HTERT RPE-1 (cell line): ENCODE results near the gene TMEM185B.
"Not testable (repeated sequence)": the region's sequence is repeated elsewhere in the genome, so short reads cannot be mapped to it uniquely, and the experiment has no call there.

Source experiments
- in situ Hi-C: fragments of 300-500 bp; cut with MboI; formaldehyde crosslinking; loops from 4 replicates; pipeline ENCODE4 v1.14.3; 2020; ENCODE audit warnings: low sequenced_read_pairs

TMEM185B gene

DNA sequence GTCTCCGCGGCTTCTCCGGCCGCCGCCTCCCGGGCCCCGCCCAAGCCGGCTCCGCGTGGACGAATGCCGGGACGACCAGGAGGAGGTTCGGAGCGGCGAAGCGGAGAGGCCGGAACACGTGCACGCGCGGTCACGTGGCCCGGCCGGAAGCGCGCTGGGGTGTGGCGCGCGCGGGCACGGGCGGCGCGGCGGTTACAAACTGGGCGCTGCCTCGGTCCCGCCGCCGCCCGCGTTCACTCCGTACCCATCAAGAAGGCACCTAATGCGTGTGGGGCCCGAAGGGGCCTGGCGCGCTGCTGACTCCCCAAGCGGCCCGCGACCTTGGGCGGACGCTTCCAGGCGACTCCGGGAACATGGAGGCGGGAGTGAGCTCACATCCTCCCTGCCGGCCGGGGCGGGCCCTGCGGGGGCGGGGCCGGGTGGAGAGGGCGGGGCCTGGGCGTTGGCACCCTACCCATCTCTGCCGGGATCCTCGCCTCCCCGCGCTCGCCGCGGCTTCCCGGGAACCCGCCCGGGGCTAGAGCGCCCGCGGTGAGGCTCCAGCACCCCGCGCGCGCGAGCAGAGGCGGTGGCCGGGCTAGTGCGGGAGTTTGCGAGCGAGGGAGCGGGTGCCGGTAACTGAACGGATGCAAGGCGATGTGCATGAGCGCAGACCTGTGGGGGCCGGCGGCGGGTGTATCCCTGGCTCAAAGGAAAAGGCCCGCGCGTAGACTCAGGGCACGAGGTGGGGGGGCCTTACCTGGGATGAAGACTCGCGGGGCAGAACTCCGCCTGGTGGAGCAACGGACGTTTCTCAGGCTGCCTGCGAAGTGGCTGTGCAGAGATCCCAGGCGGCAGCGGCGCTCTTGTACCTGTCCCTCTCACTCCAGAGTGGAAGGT lies at the start of gene TMEM185B:
Gene TMEM185B (minus strand): TSS at position 367 of the 879 bp plus-strand sequence. CDS start 424 bp downstream, outside the sequence.
- in situ Hi-C loops: no loop called here

DNA sequence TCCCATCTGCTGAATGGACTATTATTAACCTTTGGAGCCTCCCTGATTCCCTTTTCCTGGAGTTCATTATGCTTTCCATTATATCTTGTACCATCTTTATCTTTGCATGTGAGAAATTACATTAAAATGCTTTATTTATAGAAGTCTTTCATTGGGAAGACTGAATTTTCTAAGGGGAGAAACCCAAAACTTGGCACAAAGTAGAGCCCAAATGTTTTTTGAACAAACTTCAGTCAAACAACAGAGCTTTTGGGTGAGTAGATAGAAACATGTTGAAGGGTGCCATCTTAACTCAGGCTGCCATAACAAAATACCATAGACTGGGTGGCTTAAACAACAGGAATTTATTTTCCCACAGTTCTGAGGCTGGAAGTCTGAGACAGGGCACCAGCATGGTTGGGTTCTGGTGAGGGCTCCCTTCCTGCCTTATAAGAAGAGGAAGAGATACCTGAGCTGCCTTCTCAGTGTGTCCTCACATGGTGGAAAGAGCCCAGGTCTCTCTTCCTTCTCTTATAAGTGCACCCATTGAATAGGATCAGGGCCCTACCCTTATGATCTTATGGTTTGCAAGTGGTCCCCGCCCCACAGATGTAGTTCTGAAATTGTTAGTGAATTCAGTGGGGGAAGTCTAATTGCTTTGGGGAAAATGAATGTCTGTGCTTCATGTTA lies 48.6 kb upstream of the TMEM185B start:
- in situ Hi-C loops: no loop called here

DNA sequence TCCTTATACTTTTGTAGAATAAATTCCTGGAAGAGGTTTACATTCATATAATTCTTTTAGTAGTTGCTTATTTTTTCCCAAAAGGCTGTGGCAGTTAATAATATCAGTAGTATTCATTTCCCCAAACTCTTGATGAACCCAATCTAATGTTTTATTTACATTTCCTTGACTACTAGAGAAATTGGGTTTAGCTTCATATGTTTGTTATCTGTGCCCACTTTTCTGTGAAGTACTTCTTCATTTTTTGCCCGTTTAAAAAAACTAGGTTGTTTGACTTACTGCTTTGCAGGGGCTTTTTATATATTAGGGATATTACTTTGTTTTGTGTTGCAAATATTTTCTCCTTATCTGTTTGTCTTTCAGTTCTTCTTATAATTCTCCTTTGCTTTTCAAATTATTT lies 46.6 kb upstream of the TMEM185B start:
- in situ Hi-C loops: no loop called here

DNA sequence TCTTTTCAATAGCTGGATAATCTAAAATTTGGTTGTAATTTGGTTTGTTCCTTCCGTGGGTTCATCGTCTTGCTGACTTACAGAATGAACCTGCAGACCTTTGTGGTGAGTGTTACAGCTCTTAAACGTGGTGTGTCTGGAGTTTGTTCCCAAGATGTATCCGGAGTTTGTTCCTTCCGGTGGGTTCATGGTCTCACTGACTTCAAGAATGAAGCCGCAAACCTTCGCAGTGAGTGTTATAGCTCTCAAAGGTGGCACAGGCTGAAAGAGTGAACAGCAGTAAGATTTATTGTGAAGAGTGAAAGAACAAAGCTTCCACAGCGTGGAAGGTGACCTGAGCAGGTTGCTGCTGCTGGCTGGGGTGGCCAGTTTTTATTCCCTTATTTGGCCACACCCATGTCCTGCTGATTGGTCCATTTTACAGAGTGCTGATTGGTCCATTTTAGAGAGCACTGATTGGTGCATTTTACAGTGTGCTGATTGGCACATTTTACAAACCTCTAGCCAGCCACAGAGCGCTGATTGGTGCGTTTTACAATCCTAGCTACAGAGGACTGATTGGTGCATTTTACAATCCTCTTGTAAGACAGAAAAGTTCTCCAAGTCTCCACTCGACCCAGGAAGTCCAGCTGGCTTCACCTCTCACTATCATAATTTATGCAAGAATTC lies 46.0 kb upstream of the TMEM185B start:
- in situ Hi-C loops: no loop called here

DNA sequence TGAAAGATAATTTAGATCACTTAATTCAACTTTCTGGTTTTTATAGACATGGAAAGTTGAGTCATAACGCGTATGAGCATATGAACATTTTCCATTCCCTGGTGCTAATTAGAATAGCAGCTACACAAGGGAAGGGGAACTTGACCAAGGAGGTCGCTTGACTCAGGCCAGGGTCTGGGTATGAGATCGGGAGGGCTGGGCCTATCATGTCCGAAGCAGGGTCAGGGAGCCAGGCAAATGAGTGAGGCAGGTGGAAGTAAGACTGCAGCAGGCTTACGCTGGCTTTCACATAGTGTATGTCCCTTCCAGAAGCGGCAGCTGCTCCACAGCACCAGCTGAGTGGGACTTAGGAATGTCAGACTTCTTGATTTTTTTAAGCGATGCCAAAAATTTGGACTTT lies 44.1 kb upstream of the TMEM185B start:
- in situ Hi-C loops: no loop called here

DNA sequence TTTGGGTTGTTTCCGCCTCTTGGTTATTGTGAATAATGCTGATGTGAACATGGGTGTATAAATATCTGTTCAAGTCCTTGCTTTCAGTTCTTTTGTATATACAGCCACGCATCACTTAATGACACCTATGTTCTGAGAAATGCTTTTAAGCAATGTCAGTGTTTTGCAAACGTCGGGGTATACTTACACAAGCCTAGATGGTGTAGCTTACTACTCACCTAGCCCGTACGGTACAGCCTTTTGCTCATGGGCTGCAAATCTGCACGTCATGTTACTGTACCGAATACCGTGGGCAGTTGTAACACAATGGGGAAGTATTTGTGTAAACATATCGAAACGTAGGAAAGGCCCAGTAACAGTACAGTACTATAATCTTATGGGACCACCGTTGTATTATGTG lies 41.8 kb upstream of the TMEM185B start:
- in situ Hi-C loops: no loop called here

DNA sequence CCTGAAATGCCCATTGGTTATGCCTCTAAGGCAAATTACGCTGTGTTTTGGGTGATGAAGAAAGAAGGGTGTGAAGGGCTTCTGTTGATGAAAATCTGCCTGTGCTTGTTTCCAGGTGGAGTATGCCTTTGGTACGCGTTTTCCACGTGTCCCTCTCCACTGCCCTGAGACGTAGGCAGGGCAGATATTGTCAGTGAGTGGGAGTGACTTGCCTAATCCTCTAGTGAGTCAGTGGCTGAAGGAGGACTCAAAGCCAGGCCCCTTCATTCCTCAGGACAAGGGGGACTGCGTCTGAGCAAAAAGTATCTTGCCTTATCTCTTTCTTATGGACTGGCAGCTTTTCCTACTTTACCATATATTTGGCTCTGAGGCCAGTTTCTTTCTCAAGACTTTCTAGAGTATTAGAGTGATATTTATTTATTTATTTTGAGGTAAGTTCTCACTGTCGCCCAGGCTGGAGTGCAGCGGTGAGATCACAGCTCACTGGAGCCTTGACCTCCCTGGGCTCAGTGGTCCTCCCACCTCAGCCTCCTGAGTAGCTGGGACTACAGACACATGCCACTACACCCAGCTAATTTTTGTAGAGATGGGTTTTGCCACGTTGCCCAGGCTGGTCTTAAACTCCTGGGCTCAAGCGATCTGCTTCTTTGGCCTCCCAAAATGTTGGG lies 39.7 kb upstream of the TMEM185B start:
- in situ Hi-C loops: no loop called here

DNA sequence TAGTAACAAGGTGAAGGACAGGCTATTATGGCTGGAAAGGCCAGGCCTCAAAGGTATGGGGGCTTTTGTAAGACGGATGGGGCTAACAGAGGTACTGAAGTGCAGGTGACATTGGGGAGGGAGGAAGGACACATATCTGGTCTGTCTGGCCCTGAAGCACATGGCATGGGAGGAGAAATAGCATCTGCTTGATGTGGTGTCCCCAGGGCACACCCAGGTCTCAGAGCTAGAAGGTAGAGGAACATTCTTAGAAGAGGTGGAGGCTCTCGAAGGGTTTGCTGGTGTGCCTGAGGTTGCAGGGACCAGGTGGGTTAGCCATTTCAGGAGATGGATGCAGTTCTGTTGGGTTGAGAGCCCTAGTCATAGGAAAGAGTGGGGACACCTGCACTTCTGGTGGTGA lies 39.0 kb upstream of the TMEM185B start:
- in situ Hi-C loops: no loop called here

DNA sequence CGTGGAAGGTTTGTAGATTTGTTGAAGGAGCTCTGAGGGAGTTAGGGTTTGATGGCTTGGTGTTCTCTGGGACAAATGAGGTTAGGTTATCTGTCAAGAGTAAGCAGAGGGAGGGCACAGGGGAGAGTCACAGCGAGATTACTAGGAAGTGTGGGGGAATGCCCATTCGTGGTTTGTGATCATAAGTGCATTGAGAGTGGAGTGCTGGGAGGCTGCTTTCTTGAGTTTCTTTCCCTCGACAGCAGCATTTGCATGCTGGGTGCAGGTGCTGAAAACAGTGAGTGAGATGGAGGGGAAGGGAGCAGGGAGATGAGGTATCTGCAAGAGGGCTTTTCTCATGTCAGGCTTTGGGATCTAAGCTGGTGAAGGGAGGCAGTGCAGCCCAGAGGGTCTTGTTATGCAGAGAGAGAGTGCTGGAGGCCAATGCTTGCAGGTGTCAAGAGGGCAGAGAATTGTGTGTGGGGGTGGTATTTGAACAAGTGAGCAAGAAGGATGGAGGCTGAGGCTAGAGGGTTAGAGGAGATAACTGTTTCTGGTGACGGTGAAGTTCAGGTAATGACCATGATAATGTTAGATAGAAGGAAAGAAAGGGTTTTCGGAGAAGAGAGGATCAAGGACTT lies 38.3 kb upstream of the TMEM185B start:
- in situ Hi-C loops: no loop called here

DNA sequence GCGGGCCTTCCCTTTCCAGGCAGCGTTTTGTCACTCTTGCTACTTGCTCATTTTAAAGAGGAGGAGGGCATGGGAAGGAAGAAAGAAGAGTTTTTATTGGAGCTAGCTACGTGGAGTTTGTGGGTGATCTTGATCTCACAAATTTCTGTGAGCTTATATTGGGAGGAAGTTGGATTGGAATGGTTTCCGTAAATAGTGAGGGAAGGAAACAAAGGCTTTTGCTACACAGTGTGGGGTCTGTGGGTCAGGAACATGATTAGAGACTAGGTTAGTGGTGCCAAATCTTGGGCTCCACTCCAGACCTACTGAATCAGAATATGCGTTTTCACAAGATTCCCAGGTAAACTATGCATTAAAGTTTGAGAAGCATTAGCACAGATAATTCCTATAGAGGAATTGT lies 37.5 kb upstream of the TMEM185B start:
- in situ Hi-C loops: no loop called here

DNA sequence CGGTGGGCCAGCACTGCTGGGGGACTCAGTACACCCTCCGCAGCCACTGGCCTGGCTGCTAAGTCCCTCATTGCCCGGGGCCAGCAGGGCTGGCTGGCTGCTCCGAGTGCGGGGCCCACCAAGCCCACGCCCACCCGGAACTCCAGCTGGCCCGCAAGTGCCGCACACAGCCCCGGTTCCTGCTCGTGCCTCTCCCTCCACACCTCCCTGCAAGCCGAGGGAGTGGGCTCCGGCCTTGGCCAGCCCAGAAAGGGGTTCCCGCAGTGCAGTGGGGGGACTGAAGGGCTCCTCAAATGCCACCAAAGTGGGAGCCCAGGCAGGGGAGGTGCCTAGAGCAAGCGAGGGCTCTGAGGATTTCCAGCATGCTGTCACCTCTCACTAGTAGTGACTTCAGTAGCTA lies 36.7 kb upstream of the TMEM185B start:
- in situ Hi-C loops: not testable (repeated sequence)

DNA sequence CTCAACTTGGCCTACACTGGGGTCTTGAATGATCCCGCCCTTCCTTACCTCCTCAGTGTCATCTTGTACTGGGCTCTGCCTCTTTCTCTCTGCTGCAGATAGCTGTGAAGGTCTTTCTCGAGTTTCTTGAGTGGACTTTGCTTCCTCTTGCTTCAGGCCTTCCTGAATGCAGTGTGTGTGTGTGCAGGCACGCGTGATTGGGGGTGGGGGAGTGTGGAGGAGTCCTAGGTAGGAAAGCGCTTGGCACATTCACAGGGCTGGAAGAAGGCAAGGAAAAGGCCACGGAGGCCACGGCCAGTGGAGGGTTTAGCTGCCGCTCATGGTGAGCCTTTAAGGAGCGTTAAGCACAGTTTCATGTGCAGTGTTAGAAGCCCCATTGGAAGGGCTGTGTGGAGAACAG lies 35.0 kb upstream of the TMEM185B start:
- in situ Hi-C loops: no loop called here

DNA sequence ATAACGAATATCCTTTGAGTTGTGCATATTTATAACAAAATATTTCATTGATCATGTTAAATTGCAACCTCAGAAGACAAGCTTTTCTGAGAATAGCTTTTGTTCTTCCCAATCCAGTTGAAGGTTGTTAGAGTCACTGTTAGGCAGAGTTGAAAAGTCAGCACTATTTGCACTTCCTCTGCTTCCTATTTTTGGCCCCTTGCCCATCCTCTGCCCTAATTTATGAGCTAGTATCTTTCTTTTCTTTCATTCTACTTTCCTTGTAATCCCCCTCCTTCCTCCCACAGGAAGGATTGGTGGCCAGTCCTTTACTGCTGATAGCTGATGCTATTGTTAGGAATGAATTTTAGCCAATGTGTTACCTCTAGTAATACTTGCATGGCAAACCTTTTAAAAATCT lies 34.3 kb upstream of the TMEM185B start:
- in situ Hi-C loops: no loop called here

DNA sequence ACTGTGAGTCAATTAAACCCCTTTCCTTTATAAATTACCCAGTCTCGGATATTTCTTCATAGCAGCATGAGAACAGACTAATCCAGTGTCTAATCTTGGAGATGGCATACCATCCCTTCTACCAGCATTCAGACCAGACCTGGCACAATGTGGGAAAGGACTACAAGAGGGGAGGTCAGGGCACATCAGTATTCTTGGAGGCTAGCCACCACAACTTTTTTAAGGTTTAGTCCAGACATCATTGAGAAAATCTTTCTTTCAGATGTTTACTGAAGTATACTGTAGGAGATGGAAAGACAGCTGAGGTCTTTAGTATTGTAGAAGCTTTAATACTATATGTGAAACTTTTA lies 33.4 kb upstream of the TMEM185B start:
- in situ Hi-C loops: no loop called here

DNA sequence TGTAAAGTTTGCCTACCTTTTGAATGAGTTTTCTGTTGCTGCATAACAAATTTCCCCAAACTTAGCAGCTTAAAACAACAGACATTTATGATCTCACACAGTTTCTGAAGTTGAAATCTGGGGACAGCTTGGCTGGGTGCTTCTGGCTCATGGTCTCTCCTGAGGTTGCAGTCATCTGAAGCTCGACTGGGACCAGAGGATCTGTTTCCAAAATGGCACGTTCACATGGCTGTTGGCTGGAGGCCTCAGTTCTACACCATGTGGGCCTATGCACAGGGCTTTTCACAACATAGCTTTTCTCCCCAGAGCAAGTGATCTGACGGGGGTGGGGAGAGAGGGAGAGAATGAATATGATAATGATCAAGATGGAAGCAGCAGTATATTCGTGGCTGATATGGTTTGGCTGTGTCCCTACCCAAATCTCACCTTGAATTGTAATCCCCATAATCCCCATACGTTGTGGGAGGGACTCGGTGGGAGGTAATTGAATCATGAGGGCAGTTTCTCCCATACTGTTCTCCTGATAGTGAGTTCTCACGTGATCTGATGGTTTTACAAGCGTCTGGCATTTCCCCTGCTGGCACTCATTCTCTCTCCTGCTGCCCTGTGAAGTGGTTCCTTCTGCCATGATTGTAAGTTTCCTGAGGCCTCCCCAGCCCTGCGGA lies 32.9 kb upstream of the TMEM185B start:
- in situ Hi-C loops: no loop called here

DNA sequence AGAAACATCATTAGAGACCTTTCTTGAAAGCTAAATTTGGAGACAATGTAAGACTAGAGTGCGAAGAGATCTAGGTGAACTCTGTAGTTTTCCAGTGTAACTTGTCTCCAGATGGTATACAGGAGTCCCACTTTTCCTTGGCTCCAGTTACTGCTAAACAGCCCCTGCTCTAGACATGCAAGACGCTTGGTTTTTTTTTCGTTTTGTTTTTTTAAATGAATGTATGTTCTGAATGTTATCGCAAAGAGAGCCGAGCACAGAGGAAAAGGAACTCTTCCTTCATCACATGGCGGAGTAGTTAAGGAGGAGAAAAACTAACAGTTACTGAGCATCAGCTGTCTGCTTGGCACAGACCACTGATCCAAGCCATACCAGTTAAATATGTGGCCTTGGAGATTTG lies 31.9 kb upstream of the TMEM185B start:
- in situ Hi-C loops: no loop called here

DNA sequence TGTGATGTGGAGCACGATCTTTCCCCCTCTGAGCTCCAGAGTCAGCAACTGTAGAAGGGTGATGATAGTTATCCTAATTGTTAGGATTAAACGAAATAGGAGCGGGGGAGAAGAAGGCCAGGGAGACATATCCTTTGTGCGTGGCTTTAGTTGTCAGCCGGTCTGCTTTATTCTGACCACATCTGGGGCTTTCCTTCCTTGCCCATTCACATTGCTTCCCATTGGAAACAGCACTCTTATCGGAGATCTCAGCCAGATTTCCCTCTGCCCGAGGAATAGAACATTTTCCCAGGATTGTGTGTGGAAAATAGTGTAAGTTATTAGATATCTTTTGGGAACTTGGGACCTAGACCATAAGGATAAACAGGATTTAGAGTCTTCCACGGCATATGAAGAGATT lies 31.0 kb upstream of the TMEM185B start:
- in situ Hi-C loops: no loop called here

DNA sequence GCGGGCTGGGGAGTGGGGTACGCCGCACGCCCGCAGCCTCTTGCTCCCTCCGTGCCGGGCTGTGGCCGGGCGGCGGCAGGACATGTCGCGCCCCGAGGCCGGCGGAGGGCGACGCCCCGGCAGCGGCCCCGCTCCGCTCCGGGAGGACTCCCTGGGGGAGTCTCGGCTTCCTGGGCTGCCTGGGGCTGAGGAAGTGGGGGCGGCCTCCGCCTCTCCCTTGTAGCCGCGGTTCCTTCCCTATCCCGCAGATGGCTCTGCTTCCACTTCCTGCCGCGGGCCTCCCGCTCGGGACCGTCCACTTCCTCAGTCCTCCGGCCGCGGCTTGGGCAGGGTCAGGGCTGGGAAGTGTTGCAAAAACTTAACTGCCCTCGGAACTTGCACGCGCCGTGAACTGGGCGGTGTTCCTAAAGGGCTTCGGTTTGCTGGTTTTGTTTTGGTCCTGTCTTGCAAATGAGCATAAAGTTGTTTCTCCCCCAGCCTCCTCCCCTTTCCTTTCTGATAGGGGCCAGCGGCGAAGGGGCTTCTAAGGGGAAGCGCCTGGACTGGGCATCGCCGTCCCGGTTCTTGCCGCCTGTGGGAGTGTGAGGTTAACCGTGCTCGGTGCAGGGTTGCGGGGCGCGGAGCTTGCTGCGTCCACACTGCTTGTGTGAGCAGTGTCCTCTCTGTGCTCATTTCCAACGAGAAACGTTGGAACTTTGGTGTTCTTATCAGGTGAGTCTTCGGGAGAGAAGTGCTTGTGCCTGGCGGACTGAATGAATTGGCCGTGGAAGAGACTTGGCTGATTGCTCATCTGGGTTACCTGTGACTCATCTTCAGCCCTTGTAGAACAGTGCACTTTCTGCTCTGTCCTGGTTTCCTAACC lies 30.1 kb upstream of the TMEM185B start:
- in situ Hi-C loops: no loop called here

DNA sequence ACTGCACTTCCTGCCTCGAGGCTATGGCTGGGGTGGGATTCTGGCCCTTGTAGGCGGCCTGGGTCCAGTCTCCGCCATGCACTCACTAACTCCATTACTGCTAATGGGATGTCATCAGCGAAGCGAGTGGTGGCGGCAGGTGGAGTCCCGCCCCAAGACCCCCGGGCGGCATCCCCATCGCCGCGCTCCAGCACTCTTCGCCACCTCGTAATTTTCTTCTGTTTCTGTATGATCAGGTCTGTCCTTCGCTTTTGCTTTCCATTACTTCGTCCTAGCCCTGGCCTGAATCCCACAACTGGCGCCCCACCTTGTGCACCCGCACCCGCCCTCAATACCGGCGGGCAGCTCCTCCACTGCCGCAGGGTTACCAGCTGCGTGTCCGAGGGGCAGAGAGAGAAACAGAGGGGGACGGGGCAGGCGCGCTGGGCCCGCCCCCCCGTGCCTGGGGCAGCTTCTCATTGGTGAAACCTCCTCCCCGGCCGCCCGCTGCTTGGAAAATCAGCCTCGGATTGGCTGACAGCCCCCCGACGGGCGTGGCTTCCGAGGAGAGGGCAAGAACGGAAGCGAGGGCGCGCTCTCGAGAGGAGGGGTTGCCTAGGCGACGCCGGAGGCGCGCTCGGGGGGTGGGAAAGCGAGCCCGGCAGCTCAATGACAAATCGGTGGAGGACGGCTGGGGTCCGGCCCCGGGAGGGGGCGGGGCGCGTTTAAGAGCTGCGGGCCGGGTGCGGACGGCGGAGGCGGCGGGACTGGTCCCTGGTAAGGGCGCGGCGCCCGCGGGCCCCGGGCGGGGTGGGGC lies 29.2 kb upstream of the TMEM185B start, which contains the start of gene RALB:
Gene RALB (plus strand): TSS at position 628 of the 796 bp plus-strand sequence. CDS start 25,813 bp downstream, outside the sequence.
- in situ Hi-C loops: no loop called here
